ENCODE results near the gene FREM1. TPM values are rescaled to one million over a fixed set of nuclear protein-coding genes. Genes with fewer than 3 reads are reported as not detected.
"Not testable (repeated sequence)": the region's sequence is repeated elsewhere in the genome, so short reads cannot be mapped to it uniquely, and the experiment has no call there.

FREM1 gene
- 0.18 and 0.20 TPM in 2 replicates for total RNA-seq

GRCh38 chr9:14909961-14910805, at the start of gene FREM1:
FREM1 (minus strand) TSS chr9:14910428; CDS start chr9:14868977, 41,451 bp downstream.
- DNase-seq (ENCODE audit: low read depth, low spot score): no peak

- DNase-seq (ENCODE audit: low read depth, low spot score): no peak
These were observed 48.8 kb upstream of the FREM1 start for GRCh38 chr9:14958989-14959388.

GRCh38 chr9:14957109-14957508, 46.9 kb upstream of the FREM1 start:
- DNase-seq (ENCODE audit: low read depth, low spot score): no peak

GRCh38 chr9:14956208-14956607, 46.0 kb upstream of the FREM1 start:
- DNase-seq (ENCODE audit: low read depth, low spot score): no peak

GRCh38 chr9:14945351-14945750, 35.1 kb upstream of the FREM1 start:
- no peak for DNase-seq (ENCODE audit: low read depth, low spot score)

- no peak for DNase-seq (ENCODE audit: low read depth, low spot score)
These were observed 31.5 kb upstream of the FREM1 start for GRCh38 chr9:14941501-14942405.

GRCh38 chr9:14939378-14939777, 29.1 kb upstream of the FREM1 start:
- DNase-seq (ENCODE audit: low read depth, low spot score): no peak

GRCh38 chr9:14937216-14937615, 27.0 kb upstream of the FREM1 start:
- no peak for DNase-seq (ENCODE audit: low read depth, low spot score)

- DNase-seq (ENCODE audit: low read depth, low spot score): no peak
These were observed 26.3 kb upstream of the FREM1 start for GRCh38 chr9:14936491-14936890.

- DNase-seq (ENCODE audit: low read depth, low spot score): no peak
These were observed 25.7 kb upstream of the FREM1 start for GRCh38 chr9:14935964-14936363.

GRCh38 chr9:14935106-14935751, 25.0 kb upstream of the FREM1 start:
- DNase-seq (ENCODE audit: low read depth, low spot score): no peak

- no peak for DNase-seq (ENCODE audit: low read depth, low spot score)
These were observed 22.4 kb upstream of the FREM1 start for GRCh38 chr9:14932641-14933040.

GRCh38 chr9:14932231-14932630, 22.0 kb upstream of the FREM1 start:
- DNase-seq (ENCODE audit: low read depth, low spot score): no peak

- no peak for DNase-seq (ENCODE audit: low read depth, low spot score)
These were observed 16.9 kb upstream of the FREM1 start for GRCh38 chr9:14926941-14927624.

GRCh38 chr9:14924230-14925219, 14.3 kb upstream of the FREM1 start:
- no peak for DNase-seq (ENCODE audit: low read depth, low spot score)

GRCh38 chr9:14923701-14924100, 13.5 kb upstream of the FREM1 start:
- no peak for DNase-seq (ENCODE audit: low read depth, low spot score)

- DNase-seq (ENCODE audit: low read depth, low spot score): not testable (repeated sequence)
These were observed 10.6 kb upstream of the FREM1 start for GRCh38 chr9:14920805-14921204.

- no peak for DNase-seq (ENCODE audit: low read depth, low spot score)
These were observed 3.1 kb upstream of the FREM1 start for GRCh38 chr9:14913366-14913765.

GRCh38 chr9:14912859-14913258, 2.6 kb upstream of the FREM1 start:
- no peak for DNase-seq (ENCODE audit: low read depth, low spot score)

- DNase-seq (ENCODE audit: low read depth, low spot score): no peak
These were observed 818 bp upstream of the FREM1 start for GRCh38 chr9:14911046-14911445.
